ENCODE results near the gene DCDC2C. TPM values are rescaled to one million over a fixed set of nuclear protein-coding genes. Genes with fewer than 3 reads are reported as not detected.

Gene DCDC2C
- total RNA-seq, 1 experiment from 2014 or later: not detected

- H3K27me3 ChIP-seq (ENCODE audit: low read length): peaks cover 42% of the 10 kb centered on the region
- H3F3A ChIP-seq (ENCODE audit: low read length, unreplicated experiment): no peaks in the 10 kb centered on the region
- ChIA-PET CTCF (interaction anchor here (0.6 to 1.4 kb wide), 3 partner anchors 36 to 927 kb away, joined by 3 to 12 read pairs (median 5); no protein-coding TSS in a partner anchor), POLR2A (ENCODE audit: unreplicated experiment) (no interaction called here)
- H2AFZ ChIP-seq (ENCODE audit: low read length): no peak overlapping the region
- H4K20me1 ChIP-seq (ENCODE audit: low read length): no peaks in the 10 kb centered on the region
- TF ChIP-seq CTCF (conservative IDR thresholded peaks at IDR 0.05; ENCODE audit: low read depth, low read length) (peak; percentile 75), EZH2phosphoT487 (IDR thresholded peaks at IDR 0.05; ENCODE audit: borderline replicate concordance, low read length) (no peak), EZH2 (IDR thresholded peaks at IDR 0.05; ENCODE audit: low read length, unreplicated experiment) (no peak)
- no peaks in the 10 kb centered on the region for H3K4me1 ChIP-seq (ENCODE audit: insufficient read depth, low read length)
- DNase-seq (peak; percentile 51), ATAC-seq (peak; percentile 71)
- H3K4me3 ChIP-seq (ENCODE audit: low read length): no peak overlapping the region
- no peak overlapping the region for H3K4me2 ChIP-seq (ENCODE audit: low read length)
- intact Hi-C loops (cut with micrococcal nuclease): loop anchor here (1.0 kb wide), 1 partner anchor 36 kb away; no protein-coding TSS in a partner anchor
- H3K9me2 ChIP-seq (replicated peaks; ENCODE audit: low read length): no peaks in the 10 kb centered on the region
- no peaks in the 10 kb centered on the region for H3K36me3 ChIP-seq (ENCODE audit: low read depth, low read length)
- no peak overlapping the region for H3K27ac ChIP-seq (ENCODE audit: low read length)
- BruUV-seq (replicated peaks): no TSS peak
- H3K9ac ChIP-seq (ENCODE audit: low read length): no peak overlapping the region
- H3K9me3 ChIP-seq (ENCODE audit: low read length): no peaks in the 10 kb centered on the region
- no peaks in the 10 kb centered on the region for H3K79me2 ChIP-seq (ENCODE audit: low read length)
Observed at GRCh38 chr2:3692375-3692774, 11.0 kb upstream of the DCDC2C start.

- no peaks in the 10 kb centered on the region for H3K79me2 ChIP-seq (ENCODE audit: low read length)
- ATAC-seq: no peak
- TF ChIP-seq EZH2phosphoT487 (IDR thresholded peaks at IDR 0.05; ENCODE audit: borderline replicate concordance, low read length) (no peak), EZH2 (IDR thresholded peaks at IDR 0.05; ENCODE audit: low read length, unreplicated experiment) (no peak), CTCF (conservative IDR thresholded peaks at IDR 0.05; ENCODE audit: low read depth, low read length) (no peak)
- H3F3A ChIP-seq (ENCODE audit: low read length, unreplicated experiment): no peaks in the 10 kb centered on the region
- no peak overlapping the region for H3K4me3 ChIP-seq (ENCODE audit: low read length)
- DNase-seq: no peak
- no peak overlapping the region for H3K27ac ChIP-seq (ENCODE audit: low read length)
- H3K27me3 ChIP-seq (ENCODE audit: low read length): peaks cover 59% of the 10 kb centered on the region
- H3K9ac ChIP-seq (ENCODE audit: low read length): no peak overlapping the region
- no peaks in the 10 kb centered on the region for H3K9me3 ChIP-seq (ENCODE audit: low read length)
- no TSS peak for BruUV-seq (replicated peaks)
- H3K9me2 ChIP-seq (replicated peaks; ENCODE audit: low read length): no peaks in the 10 kb centered on the region
- intact Hi-C loops (cut with micrococcal nuclease): no loop called here
- no peak overlapping the region for H2AFZ ChIP-seq (ENCODE audit: low read length)
- H3K36me3 ChIP-seq (ENCODE audit: low read depth, low read length): no peaks in the 10 kb centered on the region
- H3K4me1 ChIP-seq (ENCODE audit: insufficient read depth, low read length): no peaks in the 10 kb centered on the region
- H4K20me1 ChIP-seq (ENCODE audit: low read length): no peaks in the 10 kb centered on the region
- ChIA-PET CTCF (no interaction called here), POLR2A (ENCODE audit: unreplicated experiment) (no interaction called here)
- H3K4me2 ChIP-seq (ENCODE audit: low read length): no peak overlapping the region
Observed at GRCh38 chr2:3696545-3696944, 6.8 kb upstream of the DCDC2C start.

GRCh38 chr2:3701071-3701470, 2.3 kb upstream of the DCDC2C start:
- no peaks in the 10 kb centered on the region for H3F3A ChIP-seq (ENCODE audit: low read length, unreplicated experiment)
- TF ChIP-seq EZH2 (IDR thresholded peaks at IDR 0.05; ENCODE audit: low read length, unreplicated experiment) (no peak), EZH2phosphoT487 (IDR thresholded peaks at IDR 0.05; ENCODE audit: borderline replicate concordance, low read length) (no peak), CTCF (conservative IDR thresholded peaks at IDR 0.05; ENCODE audit: low read depth, low read length) (no peak)
- H3K9ac ChIP-seq (ENCODE audit: low read length): no peak overlapping the region
- intact Hi-C loops (cut with micrococcal nuclease): no loop called here
- H3K36me3 ChIP-seq (ENCODE audit: low read depth, low read length): no peaks in the 10 kb centered on the region
- ChIA-PET CTCF (no interaction called here), POLR2A (ENCODE audit: unreplicated experiment) (no interaction called here)
- BruUV-seq (replicated peaks): no TSS peak
- no peak overlapping the region for H2AFZ ChIP-seq (ENCODE audit: low read length)
- no peak for ATAC-seq
- no peak overlapping the region for H3K27ac ChIP-seq (ENCODE audit: low read length)
- DNase-seq: no peak
- H3K4me1 ChIP-seq (ENCODE audit: insufficient read depth, low read length): no peaks in the 10 kb centered on the region
- H3K9me3 ChIP-seq (ENCODE audit: low read length): no peaks in the 10 kb centered on the region
- no peaks in the 10 kb centered on the region for H4K20me1 ChIP-seq (ENCODE audit: low read length)
- H3K4me3 ChIP-seq (ENCODE audit: low read length): no peak overlapping the region
- H3K79me2 ChIP-seq (ENCODE audit: low read length): no peaks in the 10 kb centered on the region
- no peak overlapping the region for H3K4me2 ChIP-seq (ENCODE audit: low read length)
- peaks cover 28% of the 10 kb centered on the region for H3K27me3 ChIP-seq (ENCODE audit: low read length)
- no peaks in the 10 kb centered on the region for H3K9me2 ChIP-seq (replicated peaks; ENCODE audit: low read length)
